Esophagus squamous epithelium (tissue), 5 donors: ENCODE data around the gene ZNF410. TPM values are rescaled to one million over a fixed set of nuclear protein-coding genes. Genes with fewer than 3 reads are reported as not detected.

Source experiments
- DNase-seq: peaks from one replicate; lab custom pipeline; 2025; lab: John Stamatoyannopoulos, UW
- H3K27ac ChIP-seq, 4 donors: fragments of 200-600 bp; sonication (generic); one replicate each; pipeline ENCODE4 v1.5.1; 2016 to 2019; ENCODE audit warnings: mild to moderate bottlenecking in 1 of 4
- H3K27me3 ChIP-seq, 4 donors: fragments of 200-600 bp; sonication (generic); 1 replicate in 3 of 4; 2 replicates in 1 of 4; pipeline versions ENCODE4 v1.5.1 to v1.6.0; 2017 to 2021; ENCODE audit warnings: antibody characterized with exemption in 1 of 4
- H3K36me3 ChIP-seq, 3 donors: fragments of 200-600 bp; sonication (generic); one replicate each; pipeline ENCODE4 v1.5.1; 2016 to 2019
- H3K4me1 ChIP-seq, 3 donors: fragments of 200-600 bp; sonication (generic); one replicate each; pipeline ENCODE4 v1.5.1; 2017 to 2019
- H3K4me3 ChIP-seq, 4 donors: fragments of 200-600 bp; sonication (generic); 1 replicate in 3 of 4; 2 replicates in 1 of 4; pipeline ENCODE4 v1.5.1; 2016 to 2019; ENCODE audit warnings: mild to moderate bottlenecking in 2 of 4, moderate library complexity in 1 of 4
- H3K9me3 ChIP-seq, 3 donors: fragments of 200-600 bp; sonication (generic); one replicate each; pipeline ENCODE4 v1.5.1; 2016 to 2019
- CTCF ChIP-seq, 6 experiments: fragments of 450-650 bp in 4 of 6; fragments of 200-600 bp in 2 of 6; sonication (generic) in 2 of 6; IDR thresholded peaks; one replicate each; pipeline ENCODE4 v1.5.1; 2016 to 2019; ENCODE audit warnings: antibody characterized with exemption in 6 of 6, mild to moderate bottlenecking in 4 of 6, moderate library complexity in 4 of 6
- POLR2A ChIP-seq, 4 donors: fragments of 450-650 bp; IDR thresholded peaks; one replicate each; pipeline ENCODE4 v1.6.1; 2017; ENCODE audit warnings: antibody characterized with exemption in 4 of 4, mild to moderate bottlenecking in 4 of 4, moderate library complexity in 3 of 4
- WGBS, 2 donors: methylation state at CpG; one replicate each; pipeline ENCODE4 v1.1.5; 2018; 5-methylcytosine and 5-hydroxymethylcytosine counted together
- intact Hi-C: fragments of 100-400 bp; cut with DNase I; formaldehyde crosslinking; loops from one replicate; pipeline ENCODE4 v1.15.0; 2022
- small RNA-seq, 4 donors: library from RNA; depleted of rRNA; stranded (forward); fragments of <200 nt; gene quantifications; one replicate each; pipeline ENCODE3, GENCODE V24; 2016
- total RNA-seq, 4 donors: library from RNA; depleted of rRNA; stranded (reverse); fragments of >200 nt; gene quantifications; one replicate each; pipeline ENCODE4 v1.1.0, GENCODE V29; 2016
- donor health status: DM: yes; HTN: yes; CAD: no.

The ZNF410 gene
- total RNA-seq, 4 donors from 2014 or later, result 37.8 to 52.3 (median 38.1) TPM

- no peaks in the 10 kb centered on the region for H3K27me3 ChIP-seq
- WGBS, 2 donors, result 81 to 90% methylated on average over 2 of the region's 2 CpGs
- intact Hi-C loops, result no loop called here
- DNase-seq, result no peak
- TF ChIP-seq CTCF (IDR thresholded peaks at IDR 0.05) (no peak), POLR2A (IDR thresholded peaks at IDR 0.05) (no peak)
- no peak overlapping the region for H3K27ac ChIP-seq
- H3K4me3 ChIP-seq, result no peak overlapping the region
- peaks cover 6 to 95% (median 15%) of the 10 kb centered on the region in 3 donors for H3K36me3 ChIP-seq
- H3K4me1 ChIP-seq, result no peaks in the 10 kb centered on the region
- no peaks in the 10 kb centered on the region for H3K9me3 ChIP-seq
These were observed 86.8 kb downstream of the ZNF410 start for GRCh38 chr14:73973497-73973896.

- no peaks in the 10 kb centered on the region for H3K4me1 ChIP-seq
- H3K27ac ChIP-seq, result no peak overlapping the region
- H3K36me3 ChIP-seq, result peaks cover 0 to 82% (median 7%) of the 10 kb centered on the region in 3 donors
- WGBS, 2 donors, result 73 to 81% methylated on average over 6 of the region's 6 CpGs
- H3K27me3 ChIP-seq, result no peaks in the 10 kb centered on the region
- DNase-seq, result no peak
- H3K9me3 ChIP-seq, result no peaks in the 10 kb centered on the region
- TF ChIP-seq CTCF (IDR thresholded peaks at IDR 0.05), result no peak
- TF ChIP-seq POLR2A (IDR thresholded peaks at IDR 0.05), result no peak
- intact Hi-C loops, result no loop called here
- H3K4me3 ChIP-seq, result no peak overlapping the region
These were observed 89.5 kb downstream of the ZNF410 start for GRCh38 chr14:73976125-73976524.

- Histone ChIP-seq H3K36me3 (peaks cover 0 to 82% (median 7%) of the 10 kb centered on the region in 3 donors), H3K9me3 (no peaks in the 10 kb centered on the region), H3K27me3 (no peaks in the 10 kb centered on the region), H3K4me3 (no peak overlapping the region), H3K27ac (no peak overlapping the region), H3K4me1 (no peaks in the 10 kb centered on the region)
- TF ChIP-seq POLR2A (IDR thresholded peaks at IDR 0.05), result no peak
- WGBS, 2 donors, result 57 to 73% methylated on average over 3 to 4 of the region's 4 CpGs
- intact Hi-C loops, result no loop called here
- DNase-seq, result no peak
These were observed 91.2 kb downstream of the ZNF410 start for GRCh38 chr14:73977896-73978295.

Small RNA genes within 50 kb of the gene (small RNA-seq; reads per million reads assigned to genes)
- gene AC005520.4 (0 reads per million in 4 donors), gene RF00019 (0 reads per million in 4 donors)

Other genes starting within 250 kb of the ZNF410 start
- gene DNAL1, start 241.9 kb upstream of the ZNF410 start, total RNA-seq, result 1 to 10 TPM; 1.8 to 6.4 (median 4.1) TPM
- gene PNMA1, start 172.5 kb upstream of the ZNF410 start, total RNA-seq, result 10 to 100 TPM in 1 of 4 donors, 1 to 10 TPM in 3; 4.2 to 13.9 (median 7.2) TPM
- 10 to 100 TPM in 1 of 4 donors, 1 to 10 TPM in 3; 1.8 to 10.7 (median 6.2) TPM for gene PTGR2, start 35.0 kb upstream of the ZNF410 start, total RNA-seq
- 1 to 10 TPM; 1.2 to 3.1 (median 2.2) TPM for gene FAM161B, start 63.2 kb downstream of the ZNF410 start, total RNA-seq
- gene COQ6, start 63.4 kb downstream of the ZNF410 start, total RNA-seq, result 10 to 100 TPM; 18.6 to 27.3 (median 23.6) TPM
- 10 to 100 TPM in 3 of 4 donors, 1 to 10 TPM in 1; 9.3 to 16.9 (median 13.0) TPM for gene ENTPD5, start 132.4 kb downstream of the ZNF410 start, total RNA-seq
- gene BBOF1, start 132.5 kb downstream of the ZNF410 start, total RNA-seq, result 1 to 10 TPM; 2.0 to 6.9 (median 4.6) TPM
- 10 to 100 TPM in 3 of 4 donors, 1 to 10 TPM in 1; 5.1 to 34.7 (median 13.1) TPM for gene ALDH6A1, start 197.6 kb downstream of the ZNF410 start, total RNA-seq
- 1 to 10 TPM; 2.4 to 8.9 (median 6.1) TPM for gene LIN52, start 198.1 kb downstream of the ZNF410 start, total RNA-seq